Stimulated activated CD8-positive, alpha-beta memory T cell treated with anti-CD3 and anti-CD28 coated beads, Interleukin-4, amount 100 ng/mL, for 4 hours (primary cell): ENCODE measurements around the gene CMPK1.
"Not testable (repeated sequence)": the region's sequence is repeated elsewhere in the genome, so short reads cannot be mapped to it uniquely, and the experiment has no call there.

Experiments used
- DNase-seq, 2 donors: peaks; one replicate each; pipeline ENCODE4 v3.0.0-alpha.2; 2020; ENCODE audit warnings: low read depth in 2 of 2, low spot score in 1 of 2

Gene CMPK1

DNA sequence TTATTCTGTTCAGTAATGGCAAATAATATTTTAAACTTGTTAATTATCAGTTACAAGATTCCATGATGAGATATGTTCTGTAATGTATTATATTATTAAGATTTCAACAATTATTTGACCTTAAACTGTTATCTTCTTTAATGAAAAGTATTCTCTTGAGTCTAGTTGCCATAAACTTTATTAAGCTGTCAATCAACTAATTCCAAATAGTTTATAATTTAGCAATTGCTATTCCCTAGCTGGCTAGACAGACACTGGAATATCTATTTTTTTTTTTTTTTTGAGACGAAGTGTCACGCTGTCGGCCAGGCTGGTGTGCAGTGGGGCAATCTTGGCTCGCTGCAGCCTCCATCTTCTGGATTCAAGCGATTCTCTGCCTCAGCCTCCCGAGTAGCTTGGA, 3.8 kb downstream of the CMPK1 start:
- DNase-seq, result no peak

DNA sequence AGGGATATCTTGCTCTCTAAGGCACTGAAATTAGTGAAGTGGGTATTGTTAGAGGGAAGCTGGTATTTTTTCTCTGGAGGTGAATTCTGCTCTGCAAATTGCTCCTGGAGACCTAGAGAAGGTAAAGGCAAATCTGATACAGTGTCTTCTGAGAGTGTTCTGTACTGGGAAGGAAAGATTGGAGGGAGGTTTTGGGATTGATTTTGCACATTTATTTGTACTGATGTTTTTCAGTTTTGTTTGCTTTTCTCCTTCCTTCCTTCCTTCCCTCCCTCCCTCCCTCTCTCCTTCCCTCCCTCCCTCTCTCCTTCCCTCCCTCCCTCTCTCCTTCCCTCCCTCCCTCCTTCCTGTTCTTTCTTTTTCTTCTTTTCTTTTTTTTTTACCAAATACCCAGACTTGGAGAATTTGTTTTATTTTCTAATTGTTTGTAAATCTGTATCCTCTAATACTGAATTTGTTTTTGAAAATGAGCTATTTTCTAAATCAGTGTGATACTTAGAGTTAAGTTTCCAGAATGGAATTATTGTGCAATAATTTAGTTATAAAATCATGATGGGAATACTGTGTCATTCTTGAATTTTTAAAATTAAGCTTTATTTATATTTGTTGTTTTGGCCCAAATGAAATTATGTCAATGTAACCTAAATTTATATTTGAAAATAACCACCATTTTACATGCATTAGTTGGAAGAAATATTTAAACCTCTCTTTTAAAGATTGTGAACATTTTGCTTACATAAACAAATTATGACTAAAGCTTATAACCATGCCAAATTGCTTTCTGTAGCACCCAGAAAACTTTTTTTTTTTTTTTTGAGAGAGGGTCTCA, 4.9 kb downstream of the CMPK1 start:
- DNase-seq, result no peak

DNA sequence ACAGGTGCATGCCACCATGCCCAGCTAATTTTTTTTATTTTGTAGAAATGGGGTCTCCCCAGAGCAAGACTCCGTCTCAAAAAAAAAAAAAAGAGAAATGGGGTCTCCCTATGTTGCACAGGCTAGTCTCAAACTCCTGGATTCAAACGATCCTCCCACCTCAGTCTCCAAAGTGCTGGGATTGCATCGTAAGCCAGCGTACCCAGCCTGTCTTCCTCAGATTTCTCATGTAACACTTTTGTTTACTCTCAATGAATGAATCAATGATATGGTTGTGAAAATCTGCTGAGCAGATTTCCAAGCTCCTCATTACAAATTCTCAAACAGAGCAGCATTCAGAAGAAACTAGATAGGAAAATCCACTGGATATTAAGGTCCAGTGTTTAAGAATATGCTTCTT, 6.6 kb downstream of the CMPK1 start:
- no peak for DNase-seq

DNA sequence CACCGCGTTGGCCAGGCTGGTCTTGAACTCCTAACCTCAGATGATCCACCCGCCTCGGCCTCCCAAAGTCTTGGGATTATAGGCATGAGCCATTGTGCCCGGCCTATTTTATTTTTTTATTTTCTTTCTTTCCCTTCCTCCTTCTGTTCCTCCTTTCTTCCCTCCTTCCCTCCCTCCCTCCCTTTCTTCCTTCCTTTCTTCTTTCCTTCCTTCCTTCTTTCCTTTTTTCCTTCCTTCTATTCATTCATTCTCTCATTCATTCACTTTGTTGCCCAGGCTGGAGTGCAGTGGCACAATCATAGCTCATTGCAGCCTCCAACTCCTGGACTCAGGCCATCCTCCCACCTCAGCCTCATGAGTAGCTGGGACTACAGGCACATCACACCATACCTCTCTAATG, 13.4 kb downstream of the CMPK1 start:
- not testable (repeated sequence) for DNase-seq

DNA sequence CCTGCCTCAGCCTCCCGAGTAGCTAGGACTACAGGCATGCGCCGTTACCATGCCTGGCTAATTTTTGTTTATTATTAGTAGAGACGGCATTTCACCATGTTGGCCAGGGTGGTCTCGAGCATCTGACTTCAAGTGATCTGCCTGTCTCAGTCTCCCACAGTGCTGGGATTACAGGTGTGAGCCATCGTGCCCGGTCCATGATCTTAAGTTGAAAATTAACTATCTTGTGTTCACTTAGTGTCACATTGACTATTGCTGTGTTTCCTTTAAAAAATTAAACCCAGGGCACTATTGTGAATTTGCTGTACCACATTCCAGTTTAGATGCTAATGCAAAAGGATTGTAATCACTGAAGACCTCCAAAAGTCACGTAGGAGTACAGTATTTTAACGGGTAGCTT, 14.1 kb downstream of the CMPK1 start:
- DNase-seq, result no peak

DNA sequence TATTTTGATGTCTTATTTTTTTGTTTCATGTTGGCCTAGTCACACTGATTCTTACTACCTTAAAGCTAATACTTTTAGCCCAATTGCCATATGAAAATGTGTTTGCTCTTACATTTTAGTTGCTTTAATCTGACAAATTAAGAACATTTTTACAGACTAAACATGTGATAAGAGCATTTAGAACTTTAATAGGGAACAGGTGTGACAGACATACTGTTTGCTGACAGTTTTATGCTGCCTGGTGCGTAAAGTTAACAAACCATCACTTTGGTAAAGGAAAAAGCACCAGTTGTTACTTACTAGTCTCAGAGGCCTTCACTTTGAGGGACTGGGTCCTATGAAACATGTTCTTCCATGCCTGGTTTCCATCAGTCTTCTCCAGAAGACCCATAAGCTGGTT, 14.7 kb downstream of the CMPK1 start:
- no peak for DNase-seq

DNA sequence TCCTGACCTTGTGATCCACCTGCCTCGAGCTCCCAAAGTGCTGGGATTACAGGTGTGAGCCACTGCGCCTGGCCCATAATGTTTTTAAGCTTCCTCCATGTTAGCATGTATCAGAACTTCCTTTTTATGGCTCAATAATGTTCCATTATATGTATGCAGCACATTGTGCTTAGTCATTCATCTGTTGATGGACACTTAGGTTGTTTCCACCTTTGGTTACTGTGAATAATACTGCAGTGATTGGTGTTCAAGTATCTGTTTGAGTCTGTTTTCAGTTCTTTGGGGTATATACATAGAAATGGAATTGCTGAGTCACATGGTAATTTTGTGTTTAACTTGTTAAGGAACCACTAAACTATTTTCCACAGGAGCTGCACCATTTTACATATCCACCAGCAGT, 17.7 kb downstream of the CMPK1 start:
- no peak for DNase-seq

DNA sequence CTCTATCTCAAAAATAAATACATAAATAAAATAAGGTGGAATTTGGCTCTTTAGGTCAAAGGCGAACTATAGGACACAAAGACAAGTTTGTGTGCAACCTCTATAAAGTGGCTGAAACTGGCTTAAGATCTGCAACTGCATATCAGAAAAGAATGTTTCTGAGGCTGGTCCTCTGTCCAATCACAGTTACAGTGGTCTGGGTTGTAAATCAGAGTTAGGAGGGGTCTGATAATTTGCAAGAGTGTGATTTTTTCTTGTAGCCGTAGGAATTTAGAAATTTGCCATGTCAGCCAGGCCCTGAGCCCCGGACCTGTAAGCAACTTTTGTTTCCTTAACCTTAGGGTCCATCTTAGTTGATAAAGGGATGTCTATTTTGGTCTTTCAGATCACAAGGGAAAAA, 27.8 kb downstream of the CMPK1 start:
- no peak for DNase-seq

DNA sequence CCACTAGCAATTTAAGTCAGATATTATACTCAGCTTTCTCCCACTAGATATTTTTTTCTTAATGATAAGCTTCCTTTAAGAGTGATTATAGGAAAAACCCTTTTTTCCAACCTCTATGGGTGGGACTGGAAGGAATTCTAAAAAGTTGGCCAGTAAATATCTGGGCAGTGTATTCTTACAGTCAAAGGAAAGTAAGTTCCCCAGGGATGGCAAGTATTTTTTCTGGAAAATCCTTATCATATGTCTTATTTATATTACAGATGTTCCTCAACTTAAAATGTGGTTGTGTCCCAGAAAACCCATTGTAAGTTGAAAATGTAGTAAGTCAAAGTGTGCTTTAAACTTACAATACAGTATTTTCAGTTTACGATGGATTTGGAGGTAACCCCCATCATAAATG, 29.2 kb downstream of the CMPK1 start:
- no peak for DNase-seq

DNA sequence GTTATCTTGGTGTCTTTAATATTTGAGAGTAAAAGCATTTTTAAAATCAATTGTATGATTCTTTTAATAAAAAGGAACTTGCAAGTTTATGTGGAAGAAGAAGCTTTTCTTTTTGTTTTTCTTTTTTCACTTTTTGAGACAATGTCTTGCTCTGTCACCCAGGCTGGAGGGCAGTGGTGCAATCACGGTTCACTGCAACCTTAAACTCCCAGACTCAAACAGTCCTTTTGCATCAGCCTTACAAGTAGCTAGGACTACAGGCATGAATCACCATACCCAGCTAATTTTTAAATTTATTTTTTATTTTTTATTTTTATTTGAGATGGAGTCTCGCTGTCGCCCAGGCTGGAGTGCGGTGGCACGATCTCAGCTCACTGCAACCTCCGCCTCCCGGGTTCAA, 34.1 kb downstream of the CMPK1 start:
- no peak for DNase-seq

DNA sequence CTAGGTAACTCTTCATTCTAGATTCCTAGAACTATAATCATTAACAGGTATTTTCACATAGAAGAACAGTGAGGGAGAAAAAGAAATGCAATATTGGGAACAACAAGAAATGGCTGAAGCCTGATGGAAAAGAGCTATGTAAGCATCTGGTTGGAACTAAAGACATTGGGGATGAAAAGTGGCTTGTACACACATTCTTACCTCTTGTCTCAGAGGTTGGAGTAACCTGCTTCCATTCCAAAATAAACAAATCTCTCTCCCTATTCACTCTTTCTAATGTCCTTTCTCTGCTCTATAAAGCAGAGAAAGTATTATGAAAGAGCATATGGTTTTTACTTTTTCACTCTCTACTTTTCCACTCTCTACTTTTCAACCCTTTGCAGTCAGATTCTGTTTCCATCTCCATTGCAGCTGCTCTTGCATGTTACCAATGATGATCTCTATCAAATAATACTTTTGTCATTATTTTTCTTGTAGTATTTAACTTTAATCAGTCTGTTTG, 37.5 kb downstream of the CMPK1 start:
- no peak for DNase-seq

DNA sequence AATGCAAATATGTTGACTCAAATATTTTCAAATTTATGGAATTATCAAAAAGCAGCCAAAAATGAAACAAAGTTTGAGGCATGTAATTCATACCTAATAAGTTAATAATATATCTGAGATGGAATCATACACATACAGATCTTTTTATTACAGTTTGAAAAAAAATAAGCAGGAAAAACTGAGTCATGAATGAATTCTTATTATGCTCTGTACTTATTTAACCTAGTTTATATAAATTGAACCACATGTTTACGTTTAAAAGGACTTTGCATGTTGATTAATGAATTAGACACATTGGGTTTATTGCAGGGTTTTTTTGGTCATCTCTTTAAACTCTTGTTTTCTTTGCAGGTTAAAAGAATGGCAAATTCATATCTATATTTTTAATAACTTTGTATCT, 40.9 kb downstream of the CMPK1 start:
- no peak for DNase-seq

DNA sequence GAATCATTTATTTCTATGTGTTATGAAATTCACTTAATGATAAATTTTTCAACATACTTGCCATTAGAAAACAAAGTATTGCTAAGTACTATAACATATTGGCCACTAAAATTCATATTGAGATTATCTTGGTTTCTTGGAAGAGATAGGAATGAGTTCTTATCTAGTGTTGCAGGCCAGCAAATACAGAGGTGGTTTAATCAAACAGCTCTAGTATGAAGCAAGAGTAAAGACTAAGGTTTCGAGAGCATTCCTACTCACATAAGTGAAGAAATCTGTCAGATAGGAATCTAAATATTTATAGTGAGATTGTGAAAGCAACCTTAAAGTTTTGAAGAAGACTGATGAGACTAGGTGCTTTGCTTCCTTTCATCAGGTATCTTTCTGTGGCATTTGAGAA, 44.6 kb downstream of the CMPK1 start:
- DNase-seq, result no peak

DNA sequence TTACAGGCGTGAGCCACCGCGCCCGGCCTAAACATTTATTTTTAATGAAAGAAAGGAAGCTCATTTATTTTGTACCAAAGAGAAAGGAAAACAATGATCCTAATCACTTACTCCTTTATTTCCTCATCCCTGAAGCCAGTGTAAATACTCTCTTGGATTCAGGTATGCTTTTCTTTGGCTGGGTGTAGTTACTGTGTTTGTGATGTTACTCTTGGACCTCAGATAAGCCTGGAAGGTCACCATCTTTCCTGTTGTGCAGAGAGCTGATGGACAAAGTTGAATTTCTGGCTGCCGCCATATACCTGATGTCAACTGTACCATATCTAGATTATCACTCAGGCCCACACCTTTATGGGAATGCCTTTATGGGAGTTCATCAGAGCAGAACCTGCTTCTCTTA, 47.1 kb downstream of the CMPK1 start:
- DNase-seq, result no peak

DNA sequence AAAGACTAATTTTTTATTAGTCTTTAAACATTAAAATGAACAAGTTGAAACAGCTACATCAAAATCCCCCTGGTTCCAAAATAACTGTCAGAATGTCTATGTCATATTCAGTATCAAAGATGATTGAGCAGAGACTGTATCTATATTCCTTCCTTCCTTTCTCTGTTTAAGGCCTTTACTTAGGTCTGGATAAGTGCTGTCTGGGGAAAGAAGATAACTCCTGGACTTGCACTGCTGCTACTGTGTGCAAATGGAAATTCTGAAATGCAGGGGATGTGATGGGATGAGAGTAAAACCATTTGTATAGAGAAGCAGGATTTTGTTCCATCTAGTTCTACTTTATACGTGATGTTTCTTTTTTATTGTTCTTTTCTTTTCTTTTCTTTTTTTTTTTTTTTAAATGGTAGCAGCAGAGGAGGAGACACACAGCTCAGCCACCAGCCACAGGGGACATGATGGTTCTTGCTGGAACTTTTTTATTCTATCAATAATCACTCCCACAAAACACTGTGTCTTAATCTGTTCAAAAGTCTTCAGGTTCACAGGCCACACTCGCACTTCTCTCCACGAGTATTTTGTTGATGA, 48.9 kb downstream of the CMPK1 start:
- DNase-seq, result no peak

DNA sequence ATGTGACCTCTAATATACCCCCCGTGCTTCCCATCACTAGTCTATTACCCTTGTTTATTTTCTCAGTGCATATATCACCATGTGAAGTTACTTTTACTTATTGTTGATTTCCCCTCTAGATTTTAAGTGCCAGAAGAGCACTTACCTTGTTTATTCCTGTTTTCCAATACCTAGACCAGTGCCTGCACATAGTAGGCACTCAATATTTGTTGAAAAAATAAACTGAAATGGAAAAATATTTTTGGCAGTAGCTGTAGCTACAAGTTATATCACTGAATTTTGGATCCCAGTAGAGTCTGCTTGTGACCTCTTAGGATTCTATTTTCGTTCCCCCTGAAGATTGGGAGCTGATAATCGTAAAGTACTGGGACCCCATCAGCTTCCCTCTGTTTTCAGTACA, 50.5 kb downstream of the CMPK1 start:
- DNase-seq, result no peak

DNA sequence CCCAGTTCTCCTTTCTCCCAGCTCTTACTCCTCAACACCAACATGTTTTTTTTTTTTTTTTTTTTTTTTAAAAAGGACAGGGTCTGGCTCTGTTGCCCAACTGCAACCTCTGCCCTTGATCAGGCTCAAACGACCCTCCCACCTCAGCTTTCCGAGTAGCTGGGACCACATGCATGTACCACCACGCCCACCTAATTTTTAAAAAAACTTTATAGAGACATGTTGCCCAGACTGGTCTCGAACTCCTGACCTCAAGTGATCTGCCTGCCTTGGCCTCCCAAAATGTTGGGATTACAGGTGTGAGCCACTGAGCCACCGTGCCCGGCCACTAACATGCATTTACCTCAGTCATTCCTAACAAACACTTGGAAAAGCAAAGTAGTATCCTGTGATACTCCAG, 51.4 kb downstream of the CMPK1 start:
- no peak for DNase-seq

DNA sequence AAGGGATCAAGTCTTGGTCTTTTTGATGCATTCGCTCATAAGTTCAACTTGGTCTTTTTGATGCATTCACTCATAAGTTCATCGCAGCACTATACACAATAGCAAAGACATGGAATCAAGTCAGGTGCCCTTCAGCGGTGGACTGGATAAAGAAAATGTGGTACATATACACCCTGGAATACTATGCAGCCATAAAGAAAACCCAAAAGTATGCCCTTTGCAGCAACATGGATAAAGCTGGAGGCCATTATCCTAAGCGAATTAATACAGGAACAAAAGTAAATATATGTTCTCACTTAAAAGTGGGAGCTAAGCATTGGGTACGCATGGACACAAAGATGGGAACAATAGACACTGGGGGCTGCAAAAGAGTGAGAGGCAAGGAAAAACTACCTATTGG, 52.7 kb downstream of the CMPK1 start:
- no peak for DNase-seq

DNA sequence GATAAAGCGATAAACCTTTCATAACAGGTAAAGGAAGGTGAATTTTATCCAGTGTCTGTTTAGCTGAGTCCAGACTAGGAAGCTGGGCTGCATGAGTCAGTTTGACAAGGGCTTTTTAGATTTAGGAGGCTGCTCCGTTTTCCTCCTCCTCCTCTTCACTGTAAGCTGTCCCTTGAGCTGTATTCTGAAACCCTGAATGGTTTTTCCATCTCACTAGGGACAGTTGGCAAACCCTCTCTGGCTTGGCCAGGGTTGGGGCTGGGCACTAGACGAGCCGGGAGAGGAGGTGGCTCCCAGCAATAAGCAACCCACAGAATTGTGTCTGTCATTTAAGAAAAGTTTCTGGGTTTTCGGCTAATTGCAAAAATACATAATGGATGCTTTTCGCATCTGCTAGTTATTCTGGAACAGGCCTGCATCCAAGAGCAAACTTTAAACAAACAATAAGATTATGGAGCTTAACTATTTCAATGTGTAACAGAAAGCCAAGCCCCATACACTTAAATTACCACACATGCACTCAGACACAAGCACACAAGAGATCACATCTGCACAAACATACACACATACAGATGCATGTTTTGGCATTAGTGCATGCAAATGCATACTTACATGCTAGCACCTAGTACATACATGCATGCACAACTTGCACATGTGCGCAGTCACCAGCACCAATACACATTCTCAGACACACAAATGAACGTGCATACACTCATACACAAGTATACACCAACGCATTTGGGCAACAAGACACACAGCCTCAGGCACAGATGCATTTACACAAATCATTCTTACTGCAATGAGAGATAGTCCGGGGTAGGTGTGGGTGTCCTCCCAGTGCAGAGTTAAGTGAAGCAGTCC, 54.7 kb downstream of the CMPK1 start:
- DNase-seq, result no peak

DNA sequence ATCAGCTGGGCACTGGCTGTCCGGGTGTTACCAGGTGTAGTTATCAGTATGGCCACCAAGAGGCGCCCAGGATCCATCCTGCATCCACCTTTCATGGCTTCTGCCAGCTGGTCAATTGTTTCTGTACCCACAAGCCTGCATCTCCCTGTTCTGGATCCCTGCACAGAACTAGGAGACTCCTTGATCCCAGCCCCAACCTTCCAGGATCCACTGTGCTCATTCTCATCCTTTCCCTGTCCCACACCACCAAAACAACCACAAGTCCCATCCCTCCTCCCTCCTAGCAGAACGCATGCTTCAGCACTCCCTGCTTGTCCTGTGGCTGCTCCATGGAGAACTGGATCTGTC, 55.3 kb downstream of the CMPK1 start:
- DNase-seq, result no peak

DNA sequence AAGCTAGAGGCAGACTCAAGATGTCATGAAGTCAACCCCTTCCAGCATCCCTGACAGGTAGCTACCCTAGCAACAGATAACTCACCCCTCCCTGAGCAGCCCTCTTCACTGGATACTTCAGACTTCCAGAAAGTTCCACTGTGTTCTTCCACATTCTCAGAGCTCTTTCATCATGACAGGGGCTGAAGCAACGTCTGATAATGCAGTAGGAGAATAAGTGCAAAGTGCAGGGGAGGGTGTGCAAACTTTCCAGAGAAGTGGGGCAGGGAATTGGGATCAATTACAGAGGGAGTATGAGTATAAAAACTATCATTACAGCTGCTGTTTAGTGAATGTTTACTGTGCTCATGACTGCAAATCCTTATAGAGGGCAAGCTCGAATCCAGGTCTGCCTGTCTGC, 56.1 kb downstream of the CMPK1 start:
- no peak for DNase-seq

DNA sequence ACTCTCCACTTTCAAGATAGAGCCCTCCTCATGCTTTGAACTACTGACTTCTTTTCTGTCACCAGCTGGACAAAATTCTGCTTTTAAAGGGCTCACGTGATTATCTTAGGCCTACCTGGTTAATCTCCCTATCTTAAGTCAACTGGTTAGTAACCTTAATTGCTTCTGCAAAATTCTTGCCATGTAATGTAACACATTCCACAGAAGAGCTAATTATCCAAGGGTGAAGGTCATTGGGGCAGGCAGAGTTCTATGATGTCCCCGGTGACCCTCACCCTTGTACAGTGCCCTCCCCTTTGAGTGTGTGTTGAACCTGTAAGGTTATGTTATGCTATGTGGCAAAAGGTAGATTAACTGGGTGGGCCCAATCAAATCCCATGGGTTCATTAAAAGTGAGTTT, 57.3 kb downstream of the CMPK1 start:
- no peak for DNase-seq
